GM12892 (cell line): ENCODE results near the gene ULK3.

Experiments used
- DNase-seq: peaks from one replicate; pipeline ENCODE4 v3.0.0; 2011; ENCODE audit not compliant: insufficient read length
- FAIRE-seq: peaks from 2 replicates; lab custom pipeline; 2011; peaks lifted over from hg19 to GRCh38; lab: Jason Lieb, UNC
- POLR2A ChIP-seq: IDR thresholded peaks from 2 replicates; pipeline ENCODE4 v1.6.1; 2011; ENCODE audit warnings: low read depth, low read length, control low read depth
- POLR2AphosphoS5 ChIP-seq: IDR thresholded peaks from 2 replicates; pipeline ENCODE4 v1.6.1; 2011; ENCODE audit warnings: low read depth, low read length, control low read depth
- TAF1 ChIP-seq: IDR thresholded peaks from 2 replicates; pipeline ENCODE4 v1.6.1; 2011; ENCODE audit warnings: low read depth, mild to moderate bottlenecking, control low read depth, low read length, borderline replicate concordance

ULK3 gene

GRCh38 chr15:74801311-74801997, 41.5 kb downstream of the ULK3 start:
- FAIRE-seq: no peak

DNA sequence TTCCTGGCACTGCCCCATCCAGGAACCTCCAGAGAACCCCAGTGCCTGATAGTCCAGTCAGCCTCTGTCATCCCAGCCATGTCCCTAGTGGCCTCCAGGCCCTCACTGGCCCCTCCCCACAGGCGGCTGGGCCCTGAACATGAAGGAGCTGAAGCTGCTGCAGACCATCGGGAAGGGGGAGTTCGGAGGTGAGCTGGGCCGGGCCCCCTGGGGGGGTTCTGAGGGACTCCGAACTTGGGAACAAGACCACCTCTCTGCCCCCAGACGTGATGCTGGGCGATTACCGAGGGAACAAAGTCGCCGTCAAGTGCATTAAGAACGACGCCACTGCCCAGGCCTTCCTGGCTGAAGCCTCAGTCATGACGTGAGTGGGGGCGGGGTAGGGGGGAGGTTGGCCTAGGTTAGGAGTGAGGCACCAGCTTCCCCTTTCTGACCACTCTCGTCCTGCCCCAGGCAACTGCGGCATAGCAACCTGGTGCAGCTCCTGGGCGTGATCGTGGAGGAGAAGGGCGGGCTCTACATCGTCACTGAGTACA, 42.3 kb downstream of the ULK3 start:
- DNase-seq (no peak), FAIRE-seq (no peak)
- no peak for TF ChIP-seq POLR2AphosphoS5
- no peak for TF ChIP-seq TAF1
- TF ChIP-seq POLR2A: no peak

More at GRCh38 chr15:74801311-74801997, 41.5 kb downstream of the ULK3 start:
- no peak for DNase-seq
- no peak for TF ChIP-seq TAF1
- TF ChIP-seq POLR2A: no peak
- TF ChIP-seq POLR2AphosphoS5: 0 out of 2 replicates have a peak, but pooled peaks have one; percentile 23

- TF ChIP-seq TAF1 (no peak), POLR2AphosphoS5 (peak; percentile 52; the same call in 1 of the 2 replicates), POLR2A (peak; percentile 65; the same call in 1 of the 2 replicates)
- peak; percentile 99 for FAIRE-seq
- DNase-seq: peak; percentile 98
Measured at GRCh38 chr15:74799856-74800558, 42.9 kb downstream of the ULK3 start.

GRCh38 chr15:74799255-74799855, 43.6 kb downstream of the ULK3 start:
- DNase-seq (no peak), FAIRE-seq (peak; percentile 78)
- TF ChIP-seq POLR2A (no peak), POLR2AphosphoS5 (no peak), TAF1 (no peak)

- TF ChIP-seq POLR2A (0 out of 2 replicates have a peak, but pooled peaks have one; percentile 5), POLR2AphosphoS5 (no peak), TAF1 (no peak)
- DNase-seq: no peak
- peak; percentile 93 for FAIRE-seq
Measured at GRCh38 chr15:74798388-74799254, 44.3 kb downstream of the ULK3 start.

DNA sequence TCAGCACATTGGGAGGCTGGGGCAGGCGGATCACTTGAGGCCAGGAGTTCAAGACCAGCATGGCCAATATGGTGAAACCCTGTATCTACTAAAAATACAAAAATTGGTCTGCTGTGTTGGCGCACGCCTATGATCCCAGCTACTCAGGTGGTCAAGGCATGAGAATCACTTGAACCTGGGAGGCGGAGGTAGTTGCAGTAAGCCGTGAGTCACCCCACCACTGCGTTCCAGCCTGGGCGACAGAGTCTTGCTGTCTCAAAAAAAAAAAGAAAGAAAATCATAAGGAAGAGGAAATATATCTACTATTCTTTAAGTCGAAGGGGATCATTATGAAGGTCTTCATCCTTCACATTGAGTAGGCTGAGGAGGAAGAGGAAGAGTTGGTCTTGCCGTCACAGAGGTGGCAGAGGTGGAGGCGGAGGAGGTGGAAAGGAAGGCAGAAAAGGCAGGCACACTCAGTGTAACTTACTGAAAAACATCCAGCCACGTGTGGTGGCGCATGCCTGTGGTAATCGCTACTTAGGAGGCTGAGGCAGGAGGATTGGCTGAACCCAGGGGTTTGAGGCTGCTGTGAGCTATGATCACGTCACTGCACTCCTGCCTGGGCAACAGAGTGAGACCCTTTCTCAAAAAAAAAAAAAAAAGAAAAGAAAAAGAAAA, 46.9 kb downstream of the ULK3 start:
- TF ChIP-seq POLR2A (no peak), POLR2AphosphoS5 (no peak), TAF1 (no peak)
- FAIRE-seq (no peak), DNase-seq (no peak)

- no peak for TF ChIP-seq POLR2A
- TF ChIP-seq TAF1: no peak
- no peak for TF ChIP-seq POLR2AphosphoS5
- DNase-seq (no peak), FAIRE-seq (no peak)
Measured at GRCh38 chr15:74794970-74795349, 48.0 kb downstream of the ULK3 start.

- FAIRE-seq: no peak
Measured at GRCh38 chr15:74794248-74794969, 48.5 kb downstream of the ULK3 start.

DNA sequence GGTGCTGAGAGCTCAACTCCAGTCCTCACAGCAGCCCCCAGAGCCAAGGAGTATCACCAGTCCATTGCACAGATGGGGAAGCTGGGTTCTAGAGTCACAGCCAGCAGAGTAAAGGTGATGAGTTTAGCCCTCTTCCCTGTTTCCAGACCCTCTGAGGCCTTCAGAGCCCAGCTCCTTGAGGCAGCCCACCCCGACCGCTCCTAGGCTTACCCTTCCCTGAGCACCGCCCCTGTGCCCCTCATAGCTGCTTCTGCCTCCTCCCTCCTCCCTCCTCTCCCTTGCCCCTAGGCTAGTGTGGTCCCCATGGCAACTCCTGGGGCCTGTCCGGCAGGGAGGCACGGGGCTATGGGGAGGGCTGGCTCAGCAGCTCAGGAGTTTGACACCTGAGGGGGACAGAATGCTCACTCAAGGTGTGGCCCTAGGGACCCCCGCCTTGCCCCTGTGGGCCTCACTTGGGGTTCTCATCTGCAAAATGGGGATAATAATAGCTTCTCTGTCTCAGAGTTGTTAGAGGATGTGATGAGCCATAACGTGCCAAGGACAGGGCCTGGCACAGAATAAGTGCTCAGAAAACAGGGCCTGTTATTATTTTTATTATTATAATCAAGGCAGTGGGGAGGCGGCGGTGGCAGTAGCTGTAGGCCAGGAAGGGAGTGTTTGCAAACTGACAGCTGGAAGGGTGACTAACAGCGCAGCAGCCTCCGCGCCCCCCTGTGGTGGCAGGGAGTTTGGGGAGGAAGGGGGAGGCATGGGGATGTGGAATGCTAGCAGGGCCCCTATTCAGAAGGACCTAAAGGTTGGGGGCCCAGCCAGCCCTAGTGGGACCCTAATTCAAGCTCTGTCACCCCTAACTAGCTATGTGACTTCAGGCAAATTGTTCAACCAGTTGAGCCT, 49.6 kb downstream of the ULK3 start:
- DNase-seq: no peak
- no peak for TF ChIP-seq POLR2A
- TF ChIP-seq POLR2AphosphoS5: peak; percentile 35; the same call in 1 of the 2 replicates

More at GRCh38 chr15:74794248-74794969, 48.5 kb downstream of the ULK3 start:
- TF ChIP-seq POLR2A (0 out of 2 replicates have a peak, but pooled peaks have one; percentile 5), POLR2AphosphoS5 (no peak), TAF1 (no peak)
- DNase-seq: no peak

DNA sequence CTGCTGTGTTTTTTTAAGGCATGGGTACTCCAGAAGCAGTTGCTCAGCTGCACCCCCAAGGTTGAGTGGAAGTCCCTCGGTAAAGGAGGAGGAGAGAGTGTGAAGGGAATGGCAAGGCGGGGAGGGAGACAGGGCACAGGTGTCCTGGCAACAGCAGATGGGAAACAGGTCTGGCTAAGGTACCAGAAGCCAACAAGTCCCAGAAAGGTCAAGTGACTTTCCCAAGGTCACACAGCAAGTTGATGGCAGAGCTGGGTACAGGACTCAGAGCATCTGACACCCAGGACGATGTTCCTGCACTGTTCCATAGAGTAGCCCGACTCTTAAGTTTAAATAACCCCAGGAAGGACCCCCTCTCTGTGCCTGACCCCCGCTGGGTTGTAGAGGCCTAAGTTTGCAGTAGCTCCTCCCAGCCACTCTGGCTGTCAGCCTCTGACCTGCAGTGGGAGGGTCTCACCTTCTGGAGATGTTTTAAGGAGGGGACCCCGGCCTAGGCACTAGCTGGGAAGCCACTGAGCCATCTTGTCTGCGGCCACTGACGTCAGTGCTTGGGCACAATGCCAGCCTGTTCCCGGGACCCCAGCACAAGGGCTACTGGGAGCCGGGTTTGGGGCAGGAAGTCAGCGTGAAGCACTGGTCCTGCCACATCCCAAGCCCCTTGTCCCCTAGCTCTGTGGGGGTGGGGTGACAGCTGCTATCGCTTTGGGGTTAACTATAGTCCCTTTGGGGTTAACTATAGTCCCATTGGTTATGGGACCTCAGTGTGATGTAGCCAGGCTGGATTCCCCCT, 50.5 kb downstream of the ULK3 start:
- TF ChIP-seq POLR2AphosphoS5: peak; percentile 43; the same call in 1 of the 2 replicates
- no peak for TF ChIP-seq POLR2A
- no peak for TF ChIP-seq TAF1
- peak; percentile 60 for FAIRE-seq
- DNase-seq: no peak

More for the DNA sequence above, 49.6 kb downstream of the ULK3 start:
- peak; percentile 9 for FAIRE-seq
